ENCODE measurements around the gene PROX1. TPM values are rescaled to one million over a fixed set of nuclear protein-coding genes. Genes with fewer than 3 reads are reported as not detected.

PROX1 gene
- total and polyA plus RNA-seq, 12 donors: 2.5 to 132 (median 110) TPM

DNA sequence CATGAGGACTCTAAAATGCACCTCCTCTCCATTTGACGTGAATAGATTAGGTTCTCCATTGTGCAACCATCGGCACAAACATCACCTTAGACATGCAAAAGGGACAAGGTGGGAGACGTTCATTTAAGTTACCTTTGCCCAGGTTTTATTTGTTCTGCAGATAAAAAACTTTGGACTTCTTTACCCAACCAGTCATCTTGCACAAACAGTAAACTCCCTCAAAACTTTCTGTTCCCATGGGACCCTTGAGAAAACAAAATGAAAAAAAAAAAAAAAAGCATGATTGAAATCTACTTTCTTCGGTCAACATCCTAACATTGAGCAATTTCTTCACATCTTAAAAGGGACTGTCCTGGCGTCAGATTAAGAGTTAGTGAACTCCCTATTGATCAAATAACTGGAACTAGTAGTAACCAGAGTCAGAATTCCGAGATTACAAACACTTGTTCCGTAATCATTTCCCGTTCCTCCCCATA is 31.4 kb upstream of the PROX1 start:
- Histone ChIP-seq H3K36me3 (no peaks in the 10 kb centered on the region), H3K27ac (no peak overlapping the region), H3K4me1 (no peaks in the 10 kb centered on the region), H3K4me3 (no peak overlapping the region), H3K27me3 (peaks cover 0 to 17% (median 0%) of the 10 kb centered on the region in 7 donors), H3K9me3 (no peaks in the 10 kb centered on the region)
- 80 to 91% methylated on average over 8 of the region's 8 CpGs for WGBS, 2 donors
- DNase-seq (no peak), ATAC-seq (no peak)
- intact Hi-C loops (cut with DNase I): no loop called here
- no peak for TF ChIP-seq CTCF (IDR thresholded peaks at IDR 0.05)

GRCh38 chr1:213958346-213958745 is 29.4 kb upstream of the PROX1 start:
- ATAC-seq: no peak
- no peaks in the 10 kb centered on the region for H3K4me1 ChIP-seq
- no peak for TF ChIP-seq CTCF (IDR thresholded peaks at IDR 0.05)
- H3K27ac ChIP-seq: no peak overlapping the region
- DNase-seq: no peak
- H3K36me3 ChIP-seq: no peaks in the 10 kb centered on the region
- peaks cover 0 to 3% (median 0%) of the 10 kb centered on the region in 11 donors for H3K9me3 ChIP-seq
- no peak overlapping the region for H3K4me3 ChIP-seq
- intact Hi-C loops (cut with DNase I): no loop called here
- peaks cover 0 to 17% (median 0%) of the 10 kb centered on the region in 7 donors for H3K27me3 ChIP-seq
- WGBS, 2 donors: 92 to 97% methylated on average over 2 of the region's 2 CpGs

DNA sequence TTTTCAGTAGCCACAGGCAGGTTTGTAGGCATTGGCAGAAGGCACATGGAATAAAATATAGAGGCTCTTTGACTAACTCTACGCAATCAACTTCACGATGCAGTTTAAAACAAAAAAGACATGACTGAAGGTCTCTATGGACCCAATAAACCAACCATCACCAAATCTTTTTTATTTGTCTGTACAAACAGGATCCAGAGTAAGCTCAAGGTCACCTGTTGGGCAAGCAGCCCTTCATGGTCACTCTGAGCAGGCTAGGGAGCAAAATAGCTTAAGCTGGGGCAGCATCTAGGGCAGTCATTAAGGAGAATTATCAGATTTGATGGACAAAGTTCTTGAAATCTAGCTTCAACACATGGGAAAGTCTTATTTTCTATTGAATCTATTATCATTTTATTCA is 26.8 kb upstream of the PROX1 start:
- Histone ChIP-seq H3K36me3 (no peaks in the 10 kb centered on the region), H3K27ac (no peak overlapping the region), H3K27me3 (peaks cover 0 to 13% (median 0%) of the 10 kb centered on the region in 7 donors), H3K4me1 (no peaks in the 10 kb centered on the region), H3K9me3 (peaks cover 0 to 3% (median 0%) of the 10 kb centered on the region in 11 donors), H3K4me3 (no peak overlapping the region)
- no peak for ATAC-seq
- no peak for DNase-seq
- WGBS, 2 donors: 94 to 95% methylated on average over 2 of the region's 2 CpGs
- intact Hi-C loops (cut with DNase I): loop anchor here in 1 of 10 donors (5.0 kb wide), 1 partner anchor 1549 kb away; the partner anchor contains the start of gene PACC1
- TF ChIP-seq CTCF (IDR thresholded peaks at IDR 0.05): no peak

DNA sequence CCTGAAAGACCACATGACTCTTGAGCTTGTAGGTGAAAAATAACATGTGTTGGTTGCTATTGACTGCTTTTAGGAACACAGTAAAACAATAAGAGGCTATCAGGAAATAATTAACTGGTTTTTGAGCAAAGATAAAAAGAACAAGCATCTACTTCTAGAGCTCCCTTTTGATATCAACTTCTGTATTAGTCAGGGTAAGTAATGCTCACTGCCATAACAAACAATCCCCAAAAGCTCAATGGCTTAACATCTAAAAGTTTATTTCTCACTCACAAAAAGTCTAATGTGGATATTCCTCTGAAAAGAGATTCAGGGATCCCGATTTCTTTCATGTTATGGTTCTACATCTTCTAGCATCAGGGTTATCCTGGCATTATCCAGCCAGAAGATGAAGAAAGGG is 25.3 kb upstream of the PROX1 start:
- H3K36me3 ChIP-seq: no peaks in the 10 kb centered on the region
- H3K4me3 ChIP-seq: no peak overlapping the region
- H3K4me1 ChIP-seq: no peaks in the 10 kb centered on the region
- peaks cover 0 to 5% (median 0%) of the 10 kb centered on the region in 7 donors for H3K27me3 ChIP-seq
- no peak for TF ChIP-seq CTCF (IDR thresholded peaks at IDR 0.05)
- 89 to 93% methylated on average over 1 of the region's 1 CpG for WGBS, 2 donors
- ATAC-seq: no peak
- intact Hi-C loops (cut with DNase I): loop anchor here in 1 of 10 donors (5.0 kb wide), 1 partner anchor 1550 kb away; the partner anchor contains the start of gene PACC1
- no peak for DNase-seq
- H3K9me3 ChIP-seq: peaks cover 0 to 3% (median 0%) of the 10 kb centered on the region in 11 donors
- no peak overlapping the region for H3K27ac ChIP-seq

All from heart right ventricle (tissue), 16 donors.